HG02588 (cell line): ENCODE measurements around the gene SLC2A9.
"Not testable (repeated sequence)": the region's sequence is repeated elsewhere in the genome, so short reads cannot be mapped to it uniquely, and the experiment has no call there.

Experiments used
- ATAC-seq: cut with Tn5 transposase; IDR thresholded peaks from one replicate; pipeline ENCODE4 v1.9.1; 2021; ENCODE audit warnings: mild to moderate bottlenecking, moderate library complexity; ENCODE audit not compliant: unreplicated experiment

SLC2A9 gene

GRCh38 chr4:9999956-10000561, 21.2 kb downstream of the SLC2A9 start:
- peak; percentile 50 for ATAC-seq

GRCh38 chr4:9997886-9998285, 23.4 kb downstream of the SLC2A9 start:
- no peak for ATAC-seq

- no peak for ATAC-seq
Measured at GRCh38 chr4:9996319-9997110, 24.8 kb downstream of the SLC2A9 start.

- peak; percentile 83 for ATAC-seq
Measured at GRCh38 chr4:9994246-9994847, 26.9 kb downstream of the SLC2A9 start.

GRCh38 chr4:9989918-9990635, 31.2 kb downstream of the SLC2A9 start:
- no peak for ATAC-seq

- no peak for ATAC-seq
Measured at GRCh38 chr4:9988933-9989332, 32.4 kb downstream of the SLC2A9 start.

GRCh38 chr4:9988363-9988749, 32.9 kb downstream of the SLC2A9 start:
- ATAC-seq = no peak

- ATAC-seq = peak; percentile 67
Measured at GRCh38 chr4:9987749-9988362, 33.4 kb downstream of the SLC2A9 start.

GRCh38 chr4:9984621-9985020, 36.7 kb downstream of the SLC2A9 start:
- no peak for ATAC-seq

- no peak for ATAC-seq
Measured at GRCh38 chr4:9983211-9983610, 38.1 kb downstream of the SLC2A9 start.

- not testable (repeated sequence) for ATAC-seq
Measured at GRCh38 chr4:9981899-9982298, 39.4 kb downstream of the SLC2A9 start.

GRCh38 chr4:9980898-9981297, 40.4 kb downstream of the SLC2A9 start:
- ATAC-seq = no peak

- no peak for ATAC-seq
Measured at GRCh38 chr4:9979101-9979701, 42.1 kb downstream of the SLC2A9 start.

GRCh38 chr4:9977518-9978031, 43.7 kb downstream of the SLC2A9 start:
- no peak for ATAC-seq

GRCh38 chr4:9976781-9977180, 44.5 kb downstream of the SLC2A9 start:
- ATAC-seq = no peak

GRCh38 chr4:9976293-9976692, 45.0 kb downstream of the SLC2A9 start:
- ATAC-seq = no peak

- no peak for ATAC-seq
Measured at GRCh38 chr4:9971711-9972110, 49.6 kb downstream of the SLC2A9 start.

GRCh38 chr4:9970399-9971011, 50.8 kb downstream of the SLC2A9 start:
- peak; percentile 88 for ATAC-seq

GRCh38 chr4:9969526-9970398, 51.5 kb downstream of the SLC2A9 start:
- no peak for ATAC-seq
